ENCODE measurements around the gene FMN1.

DNA sequence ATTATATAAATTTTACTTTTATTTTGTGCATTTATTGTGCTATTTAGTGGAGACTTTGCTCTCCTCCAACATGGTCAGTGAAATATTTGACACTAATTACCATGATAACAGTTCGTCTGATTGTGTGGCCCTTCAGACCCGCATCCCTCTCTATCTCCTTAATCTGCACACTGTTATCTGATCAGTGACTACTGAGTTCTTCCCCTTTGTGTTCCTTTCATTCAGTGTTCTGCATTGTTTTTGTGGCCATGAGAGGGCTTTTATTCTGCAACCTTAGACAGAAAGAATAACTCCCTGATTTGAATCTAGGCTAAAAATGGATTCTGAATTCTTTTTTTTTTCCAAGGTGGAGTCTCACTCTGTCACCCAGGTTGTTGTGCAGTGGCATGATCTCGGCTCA is 11.9 kb upstream of the FMN1 start:
- no peak for TF ChIP-seq CTCF (IDR thresholded peaks at IDR 0.05)
- TF ChIP-seq EP300 (IDR thresholded peaks at IDR 0.05), result no peak
